ENCODE data around the gene DNAL1. TPM values are rescaled to one million over a fixed set of nuclear protein-coding genes. Genes with fewer than 3 reads are reported as not detected.

The DNAL1 gene
- polyA plus RNA-seq, 3 donors, result 17.9 to 22.5 (median 21.6) TPM

DNA sequence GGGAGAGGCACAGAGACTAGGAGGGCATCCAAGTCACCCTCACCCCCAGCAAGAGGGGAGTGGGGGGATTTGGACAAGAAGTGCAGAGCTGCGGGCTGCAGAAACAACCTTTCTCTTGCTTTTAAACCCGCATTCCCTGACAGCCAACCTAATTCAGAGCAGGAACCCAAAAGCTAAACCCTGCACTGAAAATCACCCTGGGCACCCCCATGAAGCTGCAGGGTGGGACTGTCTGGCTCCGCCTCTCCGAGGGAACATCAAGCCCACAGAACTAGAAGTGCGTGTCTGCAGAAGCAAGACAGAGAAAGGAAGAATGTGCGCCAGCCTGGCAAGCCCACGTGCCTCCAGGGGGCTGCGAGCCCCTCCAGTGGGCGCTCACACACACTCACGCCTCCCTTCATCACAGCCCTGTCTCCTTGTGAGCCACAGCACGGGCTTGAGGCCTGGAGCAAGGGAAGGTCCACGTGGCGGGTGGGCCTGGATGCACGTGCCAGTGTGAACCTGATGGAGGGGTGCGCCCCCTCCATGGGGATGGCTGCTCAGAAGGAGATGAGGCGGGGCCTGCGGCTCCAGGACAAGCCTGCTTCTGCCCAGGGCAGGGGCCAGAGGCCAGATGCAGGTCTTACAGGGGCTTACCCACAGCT is 97.2 kb downstream of the DNAL1 start:
- DNase-seq (ENCODE audit: low read depth in 3 of 3, low spot score in 2 of 3), result no peak

DNA sequence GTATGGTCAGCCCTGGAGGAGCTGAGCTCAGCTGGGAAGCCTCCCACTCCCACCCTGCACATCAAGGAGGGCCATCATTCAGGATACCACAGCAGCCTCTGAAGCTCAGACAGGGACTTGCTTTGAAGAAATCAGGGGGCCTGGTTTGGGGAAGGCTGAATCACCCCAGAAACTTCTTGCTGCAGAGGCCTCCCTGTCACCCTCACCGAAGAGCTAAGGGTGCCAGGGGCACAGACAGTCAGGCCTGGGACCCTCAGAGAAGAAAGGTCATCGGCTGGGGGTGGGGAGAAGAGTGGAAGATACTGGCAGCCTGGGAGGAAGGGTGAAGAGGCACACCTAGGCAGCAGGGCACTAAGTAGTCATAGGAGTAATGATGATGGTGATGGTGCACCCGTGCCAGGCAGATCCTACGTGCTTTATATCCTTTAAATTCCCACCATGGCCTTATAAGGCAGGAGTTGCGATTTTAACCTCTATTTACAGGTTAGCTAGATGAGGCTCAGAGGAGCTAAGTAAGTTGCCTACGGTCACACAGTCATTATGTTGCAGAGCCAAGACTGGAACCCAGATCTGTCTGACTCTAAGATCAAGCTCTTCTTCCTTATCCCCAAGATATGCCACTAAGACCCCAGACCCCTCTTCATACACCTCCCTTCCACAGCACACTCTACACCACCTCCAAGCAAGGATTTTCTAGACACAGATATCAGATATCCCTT is 97.9 kb downstream of the DNAL1 start:
- DNase-seq (ENCODE audit: low read depth in 3 of 3, low spot score in 2 of 3), result no peak

DNA sequence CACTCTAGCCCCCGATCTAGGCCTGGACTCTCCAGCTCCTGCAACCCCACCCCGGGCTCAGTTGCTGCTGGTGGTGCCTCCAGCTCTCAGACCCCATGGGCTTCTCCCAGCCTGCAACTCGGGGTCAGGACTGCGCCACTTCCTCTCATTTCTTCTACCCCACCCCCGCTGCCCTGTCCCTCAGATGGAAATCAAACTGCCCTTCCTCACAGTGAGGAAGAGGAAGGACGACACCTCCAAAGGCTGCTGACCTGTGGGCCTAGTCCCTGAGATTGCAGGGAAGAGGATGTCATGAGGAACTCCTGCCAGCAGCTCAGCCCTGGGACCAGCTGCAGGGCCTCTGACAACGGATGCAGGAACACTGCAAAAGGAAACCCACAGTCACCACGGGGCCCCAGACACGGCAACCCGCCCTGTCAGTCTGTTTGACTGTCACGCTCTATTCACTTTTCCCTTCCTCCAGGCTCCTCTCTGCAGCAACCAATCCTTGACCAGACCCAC is 98.7 kb downstream of the DNAL1 start:
- no peak for DNase-seq (ENCODE audit: low read depth in 3 of 3, low spot score in 2 of 3)

DNA sequence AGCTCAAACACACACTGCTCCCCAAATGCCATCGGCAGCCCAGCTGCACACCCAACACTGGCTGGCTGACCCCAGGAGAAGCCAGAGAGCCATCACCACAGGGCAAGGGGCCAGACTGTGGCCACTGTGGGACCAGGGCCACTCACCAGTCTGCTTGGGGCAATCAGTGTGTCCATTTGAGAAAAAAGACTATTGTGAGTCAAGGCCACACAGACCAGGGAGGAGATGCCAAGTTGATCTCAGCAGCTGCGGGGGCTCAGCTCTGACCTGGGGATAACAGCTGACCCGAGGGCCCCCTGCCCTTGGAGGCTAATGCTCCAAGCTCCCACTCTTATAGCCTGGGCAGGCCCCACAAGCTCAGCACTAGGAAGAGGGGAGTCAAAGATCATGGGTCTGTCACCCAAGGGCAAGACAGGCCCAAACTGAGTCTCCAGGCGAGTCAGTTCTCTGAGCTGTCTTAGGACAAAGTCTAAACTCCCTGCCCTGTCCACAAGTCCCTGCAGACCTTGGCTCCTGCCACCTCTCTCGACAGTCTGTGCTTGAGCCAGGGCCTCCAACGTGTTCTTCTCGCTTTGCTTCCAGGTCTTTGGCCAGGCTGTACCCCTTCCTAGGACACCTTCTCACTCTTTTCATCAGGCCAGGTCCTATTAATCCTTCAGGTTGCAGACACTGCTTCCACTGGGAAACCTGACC is 99.5 kb downstream of the DNAL1 start:
- DNase-seq (ENCODE audit: low read depth in 3 of 3, low spot score in 2 of 3), result no peak

DNA sequence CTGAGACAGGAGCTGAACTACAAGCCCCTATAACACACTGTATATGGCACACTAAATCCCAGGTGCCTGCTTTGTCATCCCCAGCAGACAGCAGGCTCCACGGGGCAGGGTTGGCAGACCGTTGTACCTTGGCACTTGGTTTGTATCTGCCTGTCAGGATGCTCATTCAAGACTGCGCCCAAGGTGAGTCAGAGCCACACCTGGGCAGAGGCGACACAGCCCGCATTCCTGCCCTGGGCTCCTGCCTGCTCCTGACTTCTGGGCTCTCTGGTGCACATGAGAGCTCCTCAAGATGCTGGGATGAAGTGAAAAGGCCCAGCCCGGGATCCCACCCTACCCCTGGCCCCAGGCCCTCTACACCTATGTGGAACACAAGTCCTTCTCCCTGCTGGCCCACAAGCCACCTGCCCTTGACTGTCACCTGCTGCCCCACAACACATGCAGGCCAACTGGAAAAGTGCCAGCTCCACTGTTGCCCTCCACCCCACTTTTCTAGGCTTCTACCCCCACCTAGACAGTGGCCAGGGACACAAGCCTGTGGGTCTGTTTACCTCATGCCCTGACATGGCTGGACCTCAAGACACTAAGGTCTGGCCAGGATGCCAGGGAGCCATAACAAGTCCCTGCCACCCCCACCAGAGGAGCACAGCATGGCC is 100.2 kb downstream of the DNAL1 start:
- DNase-seq (ENCODE audit: low read depth in 3 of 3, low spot score in 2 of 3), result no peak

DNA sequence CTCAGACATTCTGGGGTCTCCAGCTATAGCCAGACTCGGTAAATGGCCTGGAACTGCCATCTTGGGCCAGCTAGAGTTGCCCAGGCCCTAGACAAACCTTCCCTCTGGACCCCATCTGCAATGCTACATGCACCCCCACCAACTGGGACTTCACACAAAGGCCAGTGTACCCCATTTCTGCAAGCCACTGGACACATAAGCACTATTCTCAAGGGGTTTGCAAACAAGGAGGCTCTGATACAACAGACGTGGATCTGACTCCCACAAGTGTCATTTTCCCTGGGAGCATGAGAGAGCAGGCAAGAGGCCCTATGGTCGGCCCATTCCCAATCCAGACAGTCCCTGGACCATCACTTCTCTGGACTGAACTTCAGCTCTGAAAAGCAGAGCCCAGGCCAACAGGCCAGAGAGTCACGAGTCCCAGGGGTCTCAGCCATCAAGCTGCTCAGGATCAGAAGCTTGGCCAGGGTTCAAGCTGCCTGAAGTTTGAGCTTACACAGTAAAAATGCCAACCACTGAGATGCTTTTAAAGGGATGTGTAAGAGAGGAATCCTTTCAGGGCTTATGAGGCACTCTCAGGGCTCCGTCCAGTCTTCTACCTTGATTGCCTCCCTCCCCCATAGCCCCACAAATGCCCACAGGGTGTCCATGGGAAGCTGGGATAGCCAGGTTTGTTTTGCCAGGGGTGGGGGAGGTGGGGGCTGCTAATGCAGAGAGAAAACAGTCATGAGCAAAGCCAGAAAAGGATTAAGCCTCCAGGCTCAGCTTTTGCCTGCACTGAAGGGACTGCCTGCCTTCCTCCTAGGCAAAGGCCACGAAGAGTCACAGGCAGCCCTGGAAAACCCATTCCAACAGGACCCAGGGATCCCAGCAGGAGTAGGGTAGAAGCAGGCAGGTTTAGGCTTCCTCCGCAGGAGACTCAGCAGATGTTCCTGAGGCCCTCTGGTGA is 101.1 kb downstream of the DNAL1 start:
- DNase-seq (ENCODE audit: low read depth in 3 of 3, low spot score in 2 of 3), result no peak

DNA sequence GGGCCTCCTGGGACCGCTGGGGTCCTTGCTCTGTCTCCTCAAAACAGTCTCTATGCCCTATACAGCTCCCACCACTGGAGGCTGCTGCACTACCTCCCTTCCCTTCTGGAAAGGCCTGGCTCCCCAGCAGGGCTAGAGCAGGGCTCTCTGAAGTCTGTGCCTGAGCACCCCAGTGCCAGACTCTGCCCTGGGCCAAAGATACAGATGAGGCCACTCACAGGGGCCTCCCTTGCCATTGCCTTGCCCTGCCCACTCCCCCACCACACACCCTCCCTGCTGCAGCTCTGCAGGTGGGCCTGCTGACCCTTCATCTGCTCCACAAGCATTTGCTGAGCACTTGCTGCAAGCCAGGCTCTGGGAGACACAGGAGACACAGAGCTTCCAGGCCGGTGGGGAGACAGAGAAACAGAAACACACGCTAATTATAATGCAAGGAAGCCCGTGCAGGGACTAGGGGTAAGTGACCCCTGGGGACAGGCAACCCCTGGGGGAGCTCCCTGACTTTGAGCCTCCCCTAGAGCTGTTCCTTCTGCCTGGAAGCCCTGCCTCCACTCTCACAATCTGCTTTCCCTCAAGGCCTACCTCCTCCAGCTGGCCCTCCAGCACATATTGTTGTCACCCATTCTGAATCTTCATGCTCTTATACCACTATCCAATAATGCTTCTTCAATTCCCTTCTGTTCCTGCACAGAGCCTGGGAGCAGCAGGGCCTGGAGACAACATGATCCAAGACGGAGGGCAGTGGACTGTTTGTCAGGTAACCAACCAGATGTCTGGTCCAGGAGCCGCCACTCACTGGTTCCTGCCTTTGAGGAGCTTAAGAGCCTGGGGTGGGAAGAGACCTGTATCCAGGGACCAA is 102.0 kb downstream of the DNAL1 start:
- DNase-seq (ENCODE audit: low read depth in 3 of 3, low spot score in 2 of 3), result no peak

DNA sequence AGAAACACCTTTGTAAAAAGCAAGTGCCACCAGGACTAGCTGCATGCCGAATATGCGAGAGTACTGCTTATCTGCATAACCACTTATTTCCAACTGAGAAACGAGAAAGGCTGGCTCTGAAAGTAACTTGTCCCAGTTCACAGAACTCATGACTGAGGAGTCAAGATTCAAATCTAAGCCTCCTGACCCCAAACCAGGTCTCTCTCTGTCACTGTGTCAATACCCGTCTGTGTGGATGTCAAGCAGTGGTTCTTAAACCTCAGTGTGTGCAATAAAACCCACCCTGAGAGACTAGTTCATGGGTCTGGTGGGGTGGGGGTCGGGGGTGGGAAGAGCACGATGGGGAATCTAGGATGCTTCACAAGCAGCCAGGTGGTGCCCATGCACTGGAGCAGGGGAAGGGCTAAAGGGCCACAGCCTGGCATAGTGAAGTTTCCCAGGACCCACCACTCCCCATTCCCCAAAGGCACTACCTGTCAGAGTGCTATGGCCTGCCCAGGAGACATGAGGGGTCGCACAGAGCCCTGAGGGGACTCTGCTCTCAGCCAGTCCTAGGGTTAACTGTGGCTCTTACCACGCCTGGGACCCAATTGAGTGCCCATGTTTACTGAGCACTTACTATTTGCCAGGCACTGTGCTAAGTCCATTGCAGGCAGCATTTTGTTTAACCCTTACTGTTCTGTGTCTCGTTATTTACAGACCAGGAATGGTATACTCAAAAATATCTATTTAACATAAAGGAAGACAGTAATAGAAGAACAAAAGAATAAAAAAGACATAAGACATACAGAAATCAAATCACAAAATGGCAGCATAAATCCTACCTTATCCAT is 102.8 kb downstream of the DNAL1 start:
- no peak for DNase-seq (ENCODE audit: low read depth in 3 of 3, low spot score in 2 of 3)

DNA sequence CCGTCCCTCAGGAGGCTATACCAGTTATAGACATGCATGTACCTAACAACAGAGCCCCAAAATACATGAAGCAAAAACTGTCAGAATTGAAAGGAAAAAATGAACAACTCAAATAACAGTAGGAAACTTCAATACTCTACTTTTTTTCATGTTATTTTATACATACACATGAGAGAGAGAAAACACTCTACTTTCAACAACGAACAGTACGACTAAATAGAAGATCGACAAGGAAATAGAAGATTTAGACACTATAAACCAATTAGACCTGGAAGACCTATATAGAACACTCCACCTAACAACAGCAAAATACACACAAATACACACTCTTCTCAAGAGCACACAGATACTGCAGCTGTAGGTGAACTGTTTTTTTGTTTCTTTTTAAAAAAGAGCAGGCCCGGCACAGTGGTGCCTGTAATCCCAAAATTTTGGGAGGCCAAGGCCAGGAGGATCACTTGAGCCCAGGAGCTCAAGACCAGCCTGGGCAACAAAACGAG is 104.1 kb downstream of the DNAL1 start:
- no peak for DNase-seq (ENCODE audit: low read depth in 3 of 3, low spot score in 2 of 3)

DNA sequence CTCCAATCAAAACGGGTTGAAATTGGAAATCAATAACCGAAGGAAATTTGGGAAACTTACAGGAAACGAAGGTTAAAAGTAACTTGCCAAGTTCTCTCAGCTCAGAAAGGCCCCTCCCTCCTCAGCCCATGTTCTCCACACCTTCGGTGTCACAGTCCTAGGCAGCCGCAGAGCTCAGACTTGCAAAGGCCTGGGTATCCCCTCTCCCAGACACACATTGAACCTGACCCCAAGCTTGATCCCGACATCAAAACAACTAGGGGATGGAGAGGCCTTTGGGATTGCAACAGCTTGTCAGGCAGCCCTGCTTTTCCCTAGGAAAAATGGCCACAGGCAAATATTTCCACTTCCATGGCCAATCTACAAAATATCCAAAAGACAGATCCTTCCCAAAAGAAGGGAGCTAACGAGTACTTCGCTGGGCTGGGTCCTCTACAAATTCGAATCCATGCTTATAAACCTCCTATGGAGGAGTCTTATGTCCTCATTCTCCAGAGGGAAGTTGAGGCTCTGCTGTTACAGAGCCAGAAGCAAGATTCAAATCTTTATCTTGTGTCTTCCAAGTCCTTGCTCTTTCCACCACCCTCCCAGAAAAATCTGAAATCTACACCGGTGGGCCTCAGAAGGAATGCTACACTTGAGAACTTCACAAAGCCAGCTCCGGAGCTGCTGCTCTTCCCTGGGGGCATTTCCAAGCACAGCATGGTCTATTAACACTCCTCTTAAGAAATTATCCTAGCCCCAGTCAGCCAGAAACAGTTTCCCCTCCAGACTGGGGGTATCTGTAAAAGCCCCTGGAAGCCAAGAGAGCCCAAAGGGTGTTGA is 105.1 kb downstream of the DNAL1 start:
- DNase-seq (ENCODE audit: low read depth in 3 of 3, low spot score in 2 of 3), result no peak

DNA sequence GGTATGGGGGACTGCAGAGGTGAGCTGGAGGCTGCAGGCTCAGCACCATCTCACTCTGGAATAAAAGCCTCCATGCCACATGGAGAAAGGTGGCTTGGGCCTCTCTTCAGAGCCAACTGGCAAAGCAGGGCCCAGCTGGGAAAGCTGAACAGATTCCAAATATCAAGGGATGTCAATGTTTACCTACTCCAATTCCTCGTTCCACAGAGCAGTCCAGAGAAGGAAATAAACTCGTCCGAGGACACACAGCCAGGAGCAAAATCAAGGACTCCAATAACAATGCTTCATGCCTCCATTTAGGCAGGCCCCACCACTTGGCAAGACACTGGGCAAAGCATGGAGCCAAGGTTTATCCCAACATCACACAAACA is 105.7 kb downstream of the DNAL1 start:
- no peak for DNase-seq (ENCODE audit: low read depth in 3 of 3, low spot score in 2 of 3)

DNA sequence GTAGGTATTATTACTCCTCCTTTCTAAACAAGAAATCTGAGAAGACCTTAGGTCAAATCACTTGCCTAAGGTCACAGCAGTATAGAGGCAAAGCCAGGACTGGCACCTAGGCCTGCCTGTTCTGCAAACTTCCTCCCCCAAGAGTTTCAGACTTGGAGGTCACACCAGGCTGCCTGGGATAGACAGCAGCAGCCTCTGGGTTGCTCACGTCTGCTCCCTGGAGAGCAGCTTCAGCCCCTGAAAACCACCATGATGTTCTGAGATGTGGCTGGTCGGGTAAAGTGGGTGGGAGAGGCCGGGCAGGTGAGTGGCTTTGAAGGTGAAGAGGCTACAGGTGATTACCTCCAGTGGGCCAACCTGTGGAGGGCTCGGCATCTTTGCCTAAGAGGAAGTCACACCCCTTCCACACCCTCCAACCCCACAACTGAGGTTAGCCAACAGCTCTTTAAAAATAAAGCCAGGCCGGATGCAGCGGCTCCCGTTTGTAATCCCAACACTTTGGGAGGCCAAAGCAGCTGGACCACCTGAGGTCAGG is 106.4 kb downstream of the DNAL1 start:
- DNase-seq (ENCODE audit: low read depth in 3 of 3, low spot score in 2 of 3), result no peak

DNA sequence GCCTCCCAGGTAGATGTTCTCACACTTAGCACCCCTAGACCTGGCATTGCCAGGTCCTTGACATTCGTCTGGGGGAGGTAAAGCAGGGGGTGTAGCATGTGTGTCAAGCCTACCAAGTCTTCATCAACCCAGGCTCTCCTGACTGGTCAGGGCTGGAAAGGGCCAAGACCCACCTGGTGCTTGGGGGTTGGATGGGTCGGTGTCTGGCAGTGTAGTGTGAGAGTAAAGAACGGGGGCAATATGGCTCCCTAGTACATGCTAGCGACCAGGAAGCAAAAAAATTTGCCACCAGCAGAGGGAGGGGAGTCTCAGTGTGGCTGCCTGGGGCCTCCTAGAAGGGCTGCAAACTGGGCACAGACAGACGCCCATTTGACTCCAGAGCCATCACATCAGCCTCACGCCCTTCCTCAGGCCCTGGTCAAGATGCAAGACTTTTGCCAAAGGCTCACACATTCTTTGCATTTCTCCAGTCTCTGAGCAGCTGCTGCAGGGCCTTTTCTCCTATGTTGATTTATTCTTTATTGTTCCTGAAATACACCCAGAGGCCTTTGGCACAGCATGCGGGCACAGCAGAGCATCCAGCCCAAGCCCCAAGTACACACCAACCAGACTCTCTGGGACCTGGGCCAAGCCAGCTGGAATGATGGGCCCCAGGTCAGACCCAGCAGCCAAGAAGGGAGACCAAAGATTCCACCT is 107.7 kb downstream of the DNAL1 start:
- DNase-seq (ENCODE audit: low read depth in 3 of 3, low spot score in 2 of 3), result no peak
